K562 (cell line): ENCODE measurements around the gene FLT1. TPM values are rescaled to one million over a fixed set of nuclear protein-coding genes. Genes with fewer than 3 reads are reported as not detected.

ENCODE experiments used
- BCOR ChIP-seq: fragments of 450-650 bp; IDR thresholded peaks from 2 replicates; pipeline ENCODE4 v1.6.1; 2016
- GTF3C2 ChIP-seq: IDR thresholded peaks from 3 replicates; pipeline ENCODE4 v1.6.1; 2011; ENCODE audit warnings: borderline replicate concordance, mild to moderate bottlenecking, moderate library complexity; ENCODE audit not compliant: insufficient read length; ENCODE audit errors: extremely low read depth
- KDM1A ChIP-seq, 2 experiments: fragments of 450-650 bp; IDR thresholded peaks; 2 replicates each; pipeline ENCODE4 v1.6.1; 2016; ENCODE audit warnings: mild to moderate bottlenecking in 2 of 2
- MCM7 ChIP-seq, 2 experiments: fragments of 450-650 bp; IDR thresholded peaks; 2 replicates each; pipeline ENCODE4 v1.6.1; 2016 to 2018
- RBM25 ChIP-seq: fragments of 200-400 bp; formaldehyde crosslinking; IDR thresholded peaks from 2 replicates; pipeline ENCODE4 v1.6.1; 2018; ENCODE audit warnings: low read length, low read depth, moderate library complexity; ENCODE audit not compliant: severe bottlenecking
- TBL1XR1 ChIP-seq, 2 experiments: IDR thresholded peaks; 2 replicates each; pipeline ENCODE4 v1.6.1; 2012; ENCODE audit warnings: improper control_type of control experiment in 2 of 2, low read length in 2 of 2, mild to moderate bottlenecking in 1 of 2
- TOE1 ChIP-seq, 2 experiments: fragments of 450-650 bp in 1 of 2; sonication (generic) in 1 of 2; formaldehyde crosslinking in 1 of 2; IDR thresholded peaks; 2 replicates each; pipeline versions ENCODE4 v1.7.1 to v1.8.0; 2016 to 2022; ENCODE audit warnings: borderline replicate concordance in 2 of 2, mild to moderate bottlenecking in 2 of 2, antibody characterized with exemption in 1 of 2, inconsistent platforms in 1 of 2, low read depth in 1 of 2, missing genetic modification reagents in 1 of 2, moderate library complexity in 1 of 2
- ZBTB40 ChIP-seq, 2 experiments: fragments of 450-650 bp in 1 of 2; sonication (generic) in 1 of 2; formaldehyde crosslinking in 1 of 2; IDR thresholded peaks; 2 replicates each; pipeline versions ENCODE4 v1.7.1 to v1.9.0; 2016 to 2022; ENCODE audit warnings: inconsistent platforms in 1 of 2, mild to moderate bottlenecking in 1 of 2, missing genetic modification reagents in 1 of 2
- ZNF121 ChIP-seq: sonication (generic); formaldehyde crosslinking; conservative IDR thresholded peaks from 2 replicates; pipeline ENCODE4 v1.8.0; 2022; ENCODE audit warnings: missing genetic modification reagents
- ZNF165 ChIP-seq: fragments of 250-450 bp; sonication (Bioruptor Pico); IDR thresholded peaks from 2 replicates; pipeline ENCODE4 v1.4.0; 2020; ENCODE audit warnings: borderline replicate concordance
- ZNF507 ChIP-seq: conservative IDR thresholded peaks from 2 replicates; pipeline ENCODE4 v1.6.1; 2017; ENCODE audit warnings: missing genetic modification characterization, missing compliant biosample characterization
- ZSCAN29 ChIP-seq: fragments of 450-650 bp; IDR thresholded peaks from 2 replicates; pipeline ENCODE4 v1.6.1; 2017
- polyA plus RNA-seq, 8 experiments: library from polyadenylated mRNA; depleted of rRNA in 4 of 8; stranded (reverse) in 5 of 8; unstranded in 3 of 8; fragments of >200 nt; fragmentation: Nextera tagmentation in 2 of 8; fragmentation: Illumina TruSeq in 1 of 8; extraction: Ambion mirVana in 2 of 8; extraction: Trizol in 1 of 8; gene quantifications; 2 replicates each; pipeline versions ENCODE4 v1.2.1 to v1.2.3, GENCODE V29; 2011 to 2014; ENCODE audit warnings: inconsistent platforms in 1 of 8, missing spikeins in 1 of 8
- total RNA-seq, 7 experiments: library from RNA; depleted of rRNA in 6 of 7; stranded (reverse); fragments of >200 nt in 6 of 7; fragmentation: Illumina TruSeq in 2 of 7; extraction: Trizol in 2 of 7; gene quantifications; 2 replicates each; pipeline versions ENCODE4 v1.2.1 to v1.2.3, GENCODE V29; 2011 to 2021; ENCODE audit warnings: low replicate concordance in 1 of 7

The FLT1 gene
- total and polyA plus RNA-seq, 9 of the 15 experiments (the other 6 are each of a cell fraction or from before 2014, with no cell fraction given), result 0.01 to 2.0 (median 0.22) TPM

- TF ChIP-seq TBL1XR1 (IDR thresholded peaks at IDR 0.05; ENCODE audit: low read length in 2 of 2), result no peak
- no peak for TF ChIP-seq ZBTB40 (IDR thresholded peaks at IDR 0.05)
- no peak for TF ChIP-seq ZBTB40 (CRISPR knock-in tag; IDR thresholded peaks at IDR 0.05)
- peak in 1 of 2 experiments; percentile 66; a peak in 2 of 4 replicates for TF ChIP-seq KDM1A (IDR thresholded peaks at IDR 0.05)
- TF ChIP-seq ZNF507 (tag), result no peak
- no peak for TF ChIP-seq TOE1 (IDR thresholded peaks at IDR 0.05; ENCODE audit: borderline replicate concordance)
- TF ChIP-seq TOE1 (CRISPR knock-in tag; IDR thresholded peaks at IDR 0.05; ENCODE audit: borderline replicate concordance, low read depth), result no peak
- TF ChIP-seq ZNF165 (CRISPR knock-in tag), result no peak
- TF ChIP-seq BCOR, result peak; percentile 82
- TF ChIP-seq MCM7 (IDR thresholded peaks at IDR 0.05), result no peak
- TF ChIP-seq ZNF121, result peak; percentile 95
- TF ChIP-seq ZSCAN29, result no peak
- peak; percentile 54 for TF ChIP-seq RBM25
- no peak for TF ChIP-seq GTF3C2
These were observed 38.7 kb upstream of the FLT1 start (continued) for GRCh38 chr13:28533441-28534166.
